ENCODE measurements around the gene ARRDC5.
"Not testable (repeated sequence)": the region's sequence is repeated elsewhere in the genome, so short reads cannot be mapped to it uniquely, and the experiment has no call there.

Gene ARRDC5

DNA sequence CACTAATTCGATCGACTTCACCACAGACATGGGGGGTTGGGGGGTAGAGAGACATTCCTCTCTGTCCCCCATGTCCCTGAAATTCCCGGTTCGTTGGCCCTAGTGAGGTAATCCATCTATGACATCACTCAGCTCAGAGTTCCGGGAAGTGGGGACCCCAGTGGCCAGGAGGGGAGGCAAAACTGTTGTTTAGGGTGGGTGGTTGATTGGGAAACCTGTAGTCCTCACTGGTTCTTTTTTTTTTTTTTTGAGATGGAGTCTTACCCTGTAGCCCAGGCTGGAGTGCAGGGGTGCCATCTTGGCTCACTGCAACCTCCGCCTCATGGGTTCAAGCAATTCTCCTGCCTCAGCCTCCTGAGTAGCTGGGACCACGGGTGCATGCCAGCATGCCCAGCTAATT lies at the start of gene ARRDC5:
TSS of gene ARRDC5 (minus strand) at position 101 of the 400 bp plus-strand sequence. CDS start at position 30, 71 bp downstream.
- DNase-seq (ENCODE audit: low spot score), result no peak
- in situ Hi-C loops (cut with MboI; ENCODE audit: low pct_unique_long_range_greater_than_20kb, low sequenced_read_pairs, unreplicated experiment), result no loop called here
- no peak for TF ChIP-seq CTCF (IDR thresholded peaks at IDR 0.05; ENCODE audit: extremely low read depth, insufficient read depth, missing control alignments)

- TF ChIP-seq CTCF (IDR thresholded peaks at IDR 0.05; ENCODE audit: extremely low read depth, insufficient read depth, missing control alignments), result no peak
- DNase-seq (ENCODE audit: low spot score), result no peak
- in situ Hi-C loops (cut with MboI; ENCODE audit: low pct_unique_long_range_greater_than_20kb, low sequenced_read_pairs, unreplicated experiment), result no loop called here
Observed at GRCh38 chr19:4951656-4952055, 49.0 kb upstream of the ARRDC5 start.

DNA sequence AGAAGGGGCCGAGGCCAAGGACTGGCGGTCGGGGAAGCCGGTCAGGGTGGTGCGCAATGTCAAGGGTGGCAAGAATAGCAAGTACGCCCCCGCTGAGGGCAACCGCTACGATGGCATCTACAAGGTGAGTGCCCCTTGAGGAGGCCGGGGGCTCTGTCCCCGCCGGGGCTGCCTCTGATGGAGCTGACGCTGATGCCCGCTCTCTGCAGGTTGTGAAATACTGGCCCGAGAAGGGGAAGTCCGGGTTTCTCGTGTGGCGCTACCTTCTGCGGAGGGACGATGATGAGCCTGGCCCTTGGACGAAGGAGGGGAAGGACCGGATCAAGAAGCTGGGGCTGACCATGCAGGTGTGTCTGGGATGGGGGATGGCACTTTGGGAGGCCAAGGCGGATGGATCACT lies 48.0 kb upstream of the ARRDC5 start:
- DNase-seq (ENCODE audit: low spot score); in situ Hi-C loops (cut with MboI; ENCODE audit: low pct_unique_long_range_greater_than_20kb, low sequenced_read_pairs, unreplicated experiment): not testable (repeated sequence)

DNA sequence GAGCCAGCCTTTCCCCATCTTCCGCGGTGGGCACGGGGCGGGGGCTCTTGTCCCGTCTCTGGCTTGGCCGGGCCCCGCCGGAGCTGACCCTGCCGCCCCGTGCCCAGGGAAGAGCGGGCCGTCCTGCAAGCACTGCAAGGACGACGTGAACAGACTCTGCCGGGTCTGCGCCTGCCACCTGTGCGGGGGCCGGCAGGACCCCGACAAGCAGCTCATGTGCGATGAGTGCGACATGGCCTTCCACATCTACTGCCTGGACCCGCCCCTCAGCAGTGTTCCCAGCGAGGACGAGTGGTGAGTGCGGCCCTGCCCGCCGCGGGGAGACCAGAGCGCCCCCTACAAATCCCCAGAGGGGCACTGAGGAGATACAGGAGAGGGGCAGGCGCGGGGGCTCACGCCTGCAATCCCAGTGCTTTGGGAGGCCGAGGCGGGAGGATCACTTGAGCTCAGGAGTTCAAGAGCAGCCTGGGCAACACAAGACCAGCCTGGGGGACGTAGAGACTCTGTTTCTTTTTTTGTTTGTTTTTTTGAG lies 39.0 kb upstream of the ARRDC5 start:
- in situ Hi-C loops (cut with MboI; ENCODE audit: low pct_unique_long_range_greater_than_20kb, low sequenced_read_pairs, unreplicated experiment), result not testable (repeated sequence)

DNA sequence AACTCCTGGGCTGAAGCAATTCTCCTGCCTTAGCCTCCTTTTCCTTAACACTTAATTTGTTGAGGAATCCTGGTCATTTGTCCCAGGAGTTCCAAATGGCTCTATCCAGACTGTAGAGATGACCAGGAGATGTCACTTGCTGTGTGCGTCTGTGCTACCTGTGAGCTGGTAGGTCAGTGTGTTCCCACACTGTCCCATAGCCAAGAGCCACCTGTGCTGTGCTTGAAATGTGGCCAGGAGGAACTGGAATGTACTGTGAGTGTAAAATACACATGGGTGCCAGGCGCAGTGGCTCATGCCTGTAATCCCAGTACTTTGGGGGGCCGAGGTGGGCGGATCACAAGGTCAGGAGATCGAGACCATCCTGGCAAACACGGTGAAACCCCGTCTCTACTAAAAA lies 36.8 kb upstream of the ARRDC5 start:
- DNase-seq (ENCODE audit: low spot score), result no peak
- TF ChIP-seq CTCF (IDR thresholded peaks at IDR 0.05; ENCODE audit: extremely low read depth, insufficient read depth, missing control alignments), result no peak
- in situ Hi-C loops (cut with MboI; ENCODE audit: low pct_unique_long_range_greater_than_20kb, low sequenced_read_pairs, unreplicated experiment), result no loop called here

More for the DNA sequence above, 39.0 kb upstream of the ARRDC5 start:
- DNase-seq (ENCODE audit: low spot score), result not testable (repeated sequence)

GRCh38 chr19:4938461-4938860 lies 35.8 kb upstream of the ARRDC5 start:
- DNase-seq (ENCODE audit: low spot score); in situ Hi-C loops (cut with MboI; ENCODE audit: low pct_unique_long_range_greater_than_20kb, low sequenced_read_pairs, unreplicated experiment): not testable (repeated sequence)

DNA sequence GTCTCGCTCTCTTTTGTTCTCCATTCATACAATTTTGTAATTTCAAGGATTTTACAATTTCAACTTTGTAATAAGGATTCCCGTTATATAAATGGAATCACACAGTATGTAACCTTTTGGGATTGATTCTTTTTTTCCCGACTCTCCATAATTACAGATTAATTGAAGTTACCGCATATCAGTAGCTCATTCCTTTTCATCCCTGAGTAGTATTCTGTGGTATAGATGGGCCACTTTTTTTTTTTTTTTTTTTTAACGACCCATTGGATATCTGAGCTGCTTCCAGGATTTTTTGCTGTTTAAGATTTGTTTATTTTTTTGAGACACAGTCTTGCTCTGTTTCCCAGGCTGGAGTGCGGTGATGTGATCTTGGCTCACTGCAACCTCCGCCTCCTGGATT lies 34.4 kb upstream of the ARRDC5 start:
- DNase-seq (ENCODE audit: low spot score), result no peak
- no peak for TF ChIP-seq CTCF (IDR thresholded peaks at IDR 0.05; ENCODE audit: extremely low read depth, insufficient read depth, missing control alignments)
- in situ Hi-C loops (cut with MboI; ENCODE audit: low pct_unique_long_range_greater_than_20kb, low sequenced_read_pairs, unreplicated experiment), result no loop called here

- no peak for DNase-seq (ENCODE audit: low spot score)
- no peak for TF ChIP-seq CTCF (IDR thresholded peaks at IDR 0.05; ENCODE audit: extremely low read depth, insufficient read depth, missing control alignments)
- in situ Hi-C loops (cut with MboI; ENCODE audit: low pct_unique_long_range_greater_than_20kb, low sequenced_read_pairs, unreplicated experiment), result no loop called here
Observed at GRCh38 chr19:4935444-4935843, 32.7 kb upstream of the ARRDC5 start.
